Right ventricle myocardium inferior (tissue), 1 donor: ENCODE measurements around the gene CNGB1. TPM values are rescaled to one million over a fixed set of nuclear protein-coding genes. Genes with fewer than 3 reads are reported as not detected.
"Not testable (repeated sequence)": the region's sequence is repeated elsewhere in the genome, so short reads cannot be mapped to it uniquely, and the experiment has no call there.

ENCODE experiments used
- ATAC-seq: fragments of 200-7000 bp; cut with Tn5 transposase; one replicate; pipeline ENCODE4 v1.9.1; 2020; ENCODE audit warnings: mild to moderate bottlenecking, moderate library complexity
- DNase-seq: peaks from one replicate; pipeline ENCODE4 v3.0.0; 2021; ENCODE audit errors: missing footprints
- intact Hi-C: fragments of 100-400 bp; cut with DNase I; formaldehyde crosslinking; loops from one replicate; pipeline ENCODE4 v1.11.0; 2022
- total RNA-seq: library from RNA; stranded (reverse); fragmentation: NEBNext Ultra II Directional; extraction: Animal tissue kit (Norgen Biotek cat#: 25700); gene quantifications from one replicate; pipeline ENCODE4 v1.2.1, GENCODE V29; 2021
- donor health status: DM: no; HTN: yes; CAD: no; lungs with severe emphysema.

The CNGB1 gene
- total RNA-seq, 1 donor from 2014 or later, result not detected

DNA sequence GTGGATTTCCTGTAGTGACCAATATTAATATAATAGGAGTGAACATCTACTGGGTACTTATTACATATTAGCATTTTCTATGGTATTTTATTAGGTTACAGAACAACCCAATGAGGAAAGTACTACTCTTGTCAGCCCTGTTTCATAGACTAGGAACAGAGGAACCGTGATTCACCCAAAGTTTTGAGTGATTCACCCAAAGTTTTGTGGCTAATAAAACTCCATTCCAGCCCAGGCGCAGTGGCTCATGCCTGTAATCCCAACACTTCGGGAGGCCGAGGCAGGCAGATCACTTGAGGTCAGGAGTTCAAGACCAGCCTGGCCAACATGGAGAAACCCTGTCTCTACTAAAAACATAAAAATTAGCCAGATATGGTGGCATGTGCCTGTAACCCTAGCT, 135.5 kb downstream of the CNGB1 start:
- intact Hi-C loops, ATAC-seq, DNase-seq: not testable (repeated sequence)

DNA sequence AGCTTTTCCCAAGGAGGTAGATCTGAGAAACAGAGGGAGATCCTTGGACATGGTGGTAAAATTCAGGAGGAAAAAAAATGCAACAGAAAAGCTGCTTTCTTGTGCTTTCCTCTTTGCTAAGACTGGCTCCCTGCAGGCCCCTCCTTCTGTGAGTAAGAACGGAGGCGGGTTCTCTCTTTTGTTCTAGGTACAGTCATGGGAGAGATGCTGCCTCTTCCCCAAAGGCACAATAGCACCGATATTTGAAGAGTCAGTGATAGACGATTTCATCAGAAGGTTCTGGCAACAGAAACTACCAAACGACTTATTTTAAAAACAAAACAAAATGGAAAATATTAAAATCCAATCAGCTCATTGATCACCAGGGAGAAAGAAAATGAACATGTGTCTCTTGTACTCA, 136.0 kb downstream of the CNGB1 start:
- intact Hi-C loops, result no loop called here

More for the DNA sequence above, 136.0 kb downstream of the CNGB1 start:
- ATAC-seq (no peak), DNase-seq (no peak)

Other genes starting within 250 kb of the CNGB1 start
- 8.5 TPM for gene KATNB1, start 235.4 kb downstream of the CNGB1 start, total RNA-seq
- gene KIFC3, start 168.6 kb downstream of the CNGB1 start, total RNA-seq, result 55.3 TPM
- gene ZNF319, start 29.5 kb upstream of the CNGB1 start, total RNA-seq, result 7.0 TPM
- gene USB1, start 30.3 kb upstream of the CNGB1 start, total RNA-seq, result 36.2 TPM
- gene MMP15, start 54.6 kb upstream of the CNGB1 start, total RNA-seq, result 70.3 TPM
- gene CFAP20, start 158.3 kb upstream of the CNGB1 start, total RNA-seq, result 34.8 TPM
- gene CSNK2A2, start 227.0 kb upstream of the CNGB1 start, total RNA-seq, result 29.7 TPM